WTC11 (cell line): ENCODE measurements around the gene LYRM2. TPM values are rescaled to one million over a fixed set of nuclear protein-coding genes. Genes with fewer than 3 reads are reported as not detected.

Source experiments
- ATAC-seq: fragments of 200-7000 bp; cut with Tn5 transposase; 2 replicates; pipeline ENCODE4 v1.10.0; 2021; ENCODE audit warnings: mild to moderate bottlenecking, moderate library complexity
- CTCF ChIA-PET: fragments of 300-600 bp; sonication (Branson Sonifier 250); formaldehyde crosslinking; loops from one replicate; lab custom pipeline; 2021; ENCODE audit warnings: antibody characterized with exemption; lab: Charles Lee
- POLR2A ChIA-PET: fragments of 350-600 bp; sonication (Branson Sonifier 250); formaldehyde crosslinking; loops from one replicate; lab custom pipeline; 2021; ENCODE audit warnings: antibody characterized with exemption; lab: Charles Lee
- DNase-seq: peaks from one replicate; pipeline ENCODE4 v3.0.0; 2021; ENCODE audit warnings: low spot score
- H3K27ac Mint-ChIP-seq: 2 replicates; pipeline ENCODE4 v1.8.0; 2021; ENCODE audit warnings: mixed read lengths
- H3K27me3 Mint-ChIP-seq: 2 replicates; pipeline ENCODE4 v1.8.0; 2021; ENCODE audit warnings: low read depth, mild to moderate bottlenecking, moderate library complexity, mixed read lengths
- H3K36me3 Mint-ChIP-seq: 2 replicates; pipeline ENCODE4 v1.8.0; 2021; ENCODE audit warnings: mixed read lengths
- H3K4me1 Mint-ChIP-seq: 2 replicates; pipeline ENCODE4 v1.8.0; 2022; ENCODE audit warnings: mixed read lengths
- H3K4me3 Mint-ChIP-seq: 2 replicates; pipeline ENCODE4 v1.8.0; 2021; ENCODE audit warnings: mild to moderate bottlenecking, moderate library complexity, mixed read lengths
- H3K9me3 Mint-ChIP-seq: 2 replicates; pipeline ENCODE4 v1.8.0; 2021; ENCODE audit warnings: mixed read lengths
- AR ChIP-seq: fragments of 250-450 bp; sonication (Bioruptor Pico); IDR thresholded peaks from 2 replicates; pipeline ENCODE4 v1.9.0; 2021; ENCODE audit warnings: mild to moderate bottlenecking
- ATF6 ChIP-seq: sonication (generic); formaldehyde crosslinking; IDR thresholded peaks from 2 replicates; pipeline ENCODE4 v1.8.1; 2023; ENCODE audit warnings: mild to moderate bottlenecking, missing genetic modification reagents
- CREB1 ChIP-seq: sonication (generic); formaldehyde crosslinking; IDR thresholded peaks from 2 replicates; pipeline ENCODE4 v1.8.0; 2023; ENCODE audit warnings: mild to moderate bottlenecking, missing genetic modification reagents
- FOXP4 ChIP-seq: sonication (generic); formaldehyde crosslinking; IDR thresholded peaks from 2 replicates; pipeline ENCODE4 v1.8.0; 2022; ENCODE audit warnings: mild to moderate bottlenecking, missing genetic modification reagents
- GABPB1 ChIP-seq: sonication (generic); formaldehyde crosslinking; IDR thresholded peaks from 2 replicates; pipeline ENCODE4 v1.8.1; 2023; ENCODE audit warnings: mild to moderate bottlenecking, missing genetic modification reagents
- PREB ChIP-seq: sonication (generic); formaldehyde crosslinking; IDR thresholded peaks from 2 replicates; pipeline ENCODE4 v1.8.1; 2022; ENCODE audit warnings: mild to moderate bottlenecking, missing genetic modification reagents, moderate library complexity, borderline replicate concordance
- RELA ChIP-seq: sonication (generic); formaldehyde crosslinking; IDR thresholded peaks from 2 replicates; pipeline ENCODE4 v1.8.1; 2022; ENCODE audit warnings: missing genetic modification reagents, mild to moderate bottlenecking, borderline replicate concordance
- SMAD4 ChIP-seq: sonication (generic); formaldehyde crosslinking; IDR thresholded peaks from 2 replicates; pipeline ENCODE4 v1.8.0; 2022; ENCODE audit warnings: mild to moderate bottlenecking, missing genetic modification reagents
- ZBTB43 ChIP-seq: sonication (generic); formaldehyde crosslinking; IDR thresholded peaks from 2 replicates; pipeline ENCODE4 v1.8.1; 2023; ENCODE audit warnings: mild to moderate bottlenecking, missing genetic modification reagents
- ZNF532 ChIP-seq: fragments of 250-450 bp; sonication (Bioruptor Pico); IDR thresholded peaks from 2 replicates; pipeline ENCODE4 v1.9.0; 2021; ENCODE audit warnings: mild to moderate bottlenecking, borderline replicate concordance
- total RNA-seq: library from RNA; stranded (reverse); gene quantifications from 3 replicates; pipeline ENCODE4 v1.2.3, GENCODE V29; 2021

Gene LYRM2
- total RNA-seq, 1 experiment from 2014 or later, result 22.2 TPM

- TF ChIP-seq ZNF532 (CRISPR knock-in tag), result no peak
- no peak for TF ChIP-seq ATF6 (CRISPR knock-in tag)
- no peak for TF ChIP-seq RELA (CRISPR knock-in tag)
- no peak for TF ChIP-seq GABPB1
Observed at GRCh38 chr6:89670935-89671565, 32.5 kb upstream of the LYRM2 start (continued).

- ATAC-seq, result peak; percentile 18; the same call in 1 of the 2 replicates
- Mint-ChIP-seq H3K27ac (peak overlapping the region; percentile 89), H3K4me3 (no peak overlapping the region), H3K4me1 (peaks cover 47% of the 10 kb centered on the region)
- ChIA-PET CTCF (interaction anchor here (1.1 kb wide), 1 partner anchor 9 kb away, joined by 3 read pairs; no protein-coding TSS in a partner anchor), POLR2A (no interaction called here)
- TF ChIP-seq SMAD4 (CRISPR knock-in tag) (no peak), GABPB1 (no peak), PREB (CRISPR knock-in tag) (no peak), ZBTB43 (CRISPR knock-in tag) (no peak), CREB1 (CRISPR knock-in tag) (no peak), ATF6 (CRISPR knock-in tag) (no peak), ZNF532 (CRISPR knock-in tag) (no peak), FOXP4 (CRISPR knock-in tag) (no peak), AR (CRISPR knock-in tag) (no peak)
- TF ChIP-seq, all 79 proteins: peak for 0
- Mint-ChIP-seq H3K27me3 (no peaks in the 10 kb centered on the region), H3K9me3 (no peaks in the 10 kb centered on the region), H3K36me3 (peaks cover 73% of the 10 kb centered on the region)
- no peak for DNase-seq
Observed at GRCh38 chr6:89669002-89669401, 30.5 kb upstream of the LYRM2 start.
